Skin of body (tissue), 3 donors: ENCODE measurements around the gene HVCN1. TPM values are rescaled to one million over a fixed set of nuclear protein-coding genes. Genes with fewer than 3 reads are reported as not detected.

Experiments
- DNase-seq: peaks from one replicate; lab custom pipeline; 2025; lab: John Stamatoyannopoulos, UW
- small RNA-seq: library from RNA; depleted of rRNA; stranded (forward); fragments of <200 nt; gene quantifications from one replicate; pipeline ENCODE3, GENCODE V24; 2014; ENCODE audit warnings: low replicate concordance
- total RNA-seq: library from RNA; depleted of rRNA; stranded (reverse); fragments of >200 nt; gene quantifications from one replicate; pipeline ENCODE4 v1.2.3, GENCODE V29; 2014

The HVCN1 gene
- total RNA-seq, 1 donor from 2014 or later: 4.1 TPM

- no peak for DNase-seq
Observed at GRCh38 chr12:110619534-110619953, 69.4 kb downstream of the HVCN1 start.

- DNase-seq: no peak
Observed at GRCh38 chr12:110616471-110617115, 72.3 kb downstream of the HVCN1 start.

- no peak for DNase-seq
Observed at GRCh38 chr12:110615171-110615570, 73.7 kb downstream of the HVCN1 start.

- DNase-seq: peak; percentile 91
Observed at GRCh38 chr12:110613771-110614684, 74.9 kb downstream of the HVCN1 start, which contains the start of gene TCTN1. Gene TCTN1 (plus strand): TSS chr12:110614129. CDS start chr12:110614183, 54 bp downstream.

- DNase-seq: no peak
Observed at GRCh38 chr12:110613071-110613770, 75.7 kb downstream of the HVCN1 start.

- DNase-seq: no peak
Observed at GRCh38 chr12:110606253-110606611, 82.7 kb downstream of the HVCN1 start.

- peak; percentile 54 for DNase-seq
Observed at GRCh38 chr12:110602085-110602814, 86.7 kb downstream of the HVCN1 start.

- peak; percentile 39 for DNase-seq
Observed at GRCh38 chr12:110600254-110600653, 88.7 kb downstream of the HVCN1 start.

- no peak for DNase-seq
Observed at GRCh38 chr12:110599334-110599733, 89.6 kb downstream of the HVCN1 start.

Small RNA genes within 50 kb of the gene (small RNA-seq; reads per million reads assigned to genes)
- not detected for gene RN7SL387P

Other genes starting within 250 kb of the HVCN1 start
- 113 TPM for gene ARPC3, start 238.8 kb downstream of the HVCN1 start, total RNA-seq
- gene GPN3, start 220.9 kb downstream of the HVCN1 start, total RNA-seq: 15.4 TPM
- 5.4 TPM for gene FAM216A, start 220.3 kb downstream of the HVCN1 start, total RNA-seq
- gene VPS29, start 187.0 kb downstream of the HVCN1 start, total RNA-seq: 59.7 TPM
- gene RAD9B, start 186.8 kb downstream of the HVCN1 start, total RNA-seq: 0.79 TPM
- 20.3 TPM for gene PPTC7, start 105.8 kb downstream of the HVCN1 start, total RNA-seq
- 22.1 TPM for gene TCTN1, start 75.0 kb downstream of the HVCN1 start, total RNA-seq
- gene PPP1CC, start 53.8 kb upstream of the HVCN1 start, total RNA-seq: 110 TPM
- gene CCDC63, start 157.9 kb upstream of the HVCN1 start, total RNA-seq: not detected
- 43.5 TPM for gene MYL2, start 231.5 kb upstream of the HVCN1 start, total RNA-seq